ENCODE results near the gene WNT5B. TPM values are rescaled to one million over a fixed set of nuclear protein-coding genes. Genes with fewer than 3 reads are reported as not detected.
"Not testable (repeated sequence)": the region's sequence is repeated elsewhere in the genome, so short reads cannot be mapped to it uniquely, and the experiment has no call there.

Gene WNT5B
- total RNA-seq, 1 experiment from 2014 or later, result not detected

GRCh38 chr12:1598757-1599156, 30.3 kb upstream of the WNT5B start:
- DNase-seq (ENCODE audit: low spot score), result no peak

DNA sequence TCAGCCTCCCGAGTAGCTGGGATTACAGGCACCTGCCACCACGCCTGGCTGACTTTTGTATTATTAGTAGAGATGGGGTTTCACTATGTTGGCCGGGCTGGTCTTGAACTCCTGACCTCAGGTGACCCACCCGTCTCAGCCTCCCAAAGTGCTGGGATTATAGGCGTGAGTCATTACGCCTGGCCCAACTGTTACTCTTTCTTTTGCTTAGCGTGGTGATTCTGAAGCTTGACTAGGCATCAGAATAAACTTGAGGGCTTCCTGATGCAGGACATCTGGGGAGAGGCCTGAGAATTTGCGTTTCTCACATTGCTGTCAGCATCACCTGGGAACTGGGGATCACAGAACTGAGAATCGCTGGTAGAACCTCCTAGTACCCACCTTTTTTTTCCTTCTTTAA, 26.3 kb upstream of the WNT5B start:
- not testable (repeated sequence) for DNase-seq (ENCODE audit: low spot score)

DNA sequence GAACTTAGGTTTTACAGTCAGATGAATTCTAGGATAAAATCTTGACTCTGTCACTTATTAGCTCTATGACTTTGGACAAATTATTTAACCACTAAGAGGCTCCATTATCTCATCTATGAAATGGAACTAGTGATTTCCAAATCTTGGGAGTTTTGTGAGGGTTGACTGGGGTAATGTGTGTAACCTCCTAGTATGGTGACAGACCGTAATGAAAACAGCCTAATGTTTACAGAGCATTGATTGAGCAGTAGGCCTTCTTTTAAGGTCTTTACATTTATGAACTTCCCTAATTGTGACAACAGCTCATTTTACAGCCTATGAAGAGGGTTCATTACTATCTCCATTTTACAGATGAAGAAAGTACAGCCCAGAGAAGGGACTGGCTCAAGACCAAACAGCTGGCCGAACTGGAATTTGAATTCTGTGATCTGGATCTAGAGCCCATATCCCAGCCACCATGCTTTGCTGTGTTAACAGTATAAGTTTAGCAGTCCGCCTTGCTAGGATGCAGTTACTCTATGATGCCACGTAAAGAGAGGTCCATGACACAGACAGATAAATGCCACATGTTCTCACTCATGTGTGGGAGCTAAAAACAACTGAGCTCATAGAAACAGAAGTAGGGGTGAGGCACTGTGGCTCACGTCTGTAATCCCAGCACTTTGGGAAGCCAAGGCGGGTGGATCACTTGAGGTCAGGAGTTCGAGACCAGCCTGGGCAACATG, 25.6 kb upstream of the WNT5B start:
- no peak for DNase-seq (ENCODE audit: low spot score)

GRCh38 chr12:1604464-1604863, 24.6 kb upstream of the WNT5B start:
- DNase-seq (ENCODE audit: low spot score), result no peak

DNA sequence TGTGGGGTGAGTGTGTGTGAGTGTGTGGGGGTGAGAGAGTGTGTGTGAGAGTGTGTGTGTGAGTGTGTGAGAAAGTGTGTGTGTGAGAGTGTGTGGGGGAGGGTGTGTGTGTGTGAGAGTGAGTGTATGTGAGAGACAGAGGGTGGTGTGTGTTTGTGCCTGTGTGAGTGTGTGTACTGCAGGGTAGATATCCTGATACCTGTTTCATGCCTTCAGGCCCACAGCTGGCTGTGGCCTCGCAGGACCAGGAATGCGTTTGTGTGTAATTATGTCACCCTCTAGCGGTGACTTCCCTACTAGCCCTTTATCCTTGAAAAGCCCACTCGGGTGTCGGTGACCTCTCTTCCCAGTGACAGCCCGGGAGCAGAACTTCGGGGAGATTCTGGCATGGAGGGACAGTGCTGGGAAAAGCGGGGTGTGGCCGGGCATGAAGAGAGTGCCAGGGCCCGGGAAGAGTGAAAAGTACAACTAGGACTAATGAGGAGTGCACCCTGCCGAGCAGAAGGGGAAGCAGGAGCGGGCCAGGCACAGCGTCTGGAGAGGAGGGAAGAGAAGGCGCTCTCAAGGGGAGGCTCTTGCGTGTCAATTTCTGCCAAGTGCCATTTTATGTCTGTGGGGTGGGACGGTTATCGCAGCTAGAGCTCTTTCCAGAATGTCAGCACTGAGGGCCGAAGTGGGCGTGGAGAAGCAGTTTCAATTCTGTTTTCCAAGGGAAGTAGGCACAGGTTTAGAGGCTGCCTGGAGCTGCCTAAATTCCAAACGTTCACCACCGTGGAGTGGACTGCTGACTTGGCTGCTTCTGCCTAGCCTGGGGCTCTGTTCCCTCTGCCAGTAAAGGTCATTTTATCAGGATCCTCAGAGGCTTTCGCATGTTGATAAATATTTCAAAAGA, 23.7 kb upstream of the WNT5B start:
- DNase-seq (ENCODE audit: low spot score), result peak; percentile 88

DNA sequence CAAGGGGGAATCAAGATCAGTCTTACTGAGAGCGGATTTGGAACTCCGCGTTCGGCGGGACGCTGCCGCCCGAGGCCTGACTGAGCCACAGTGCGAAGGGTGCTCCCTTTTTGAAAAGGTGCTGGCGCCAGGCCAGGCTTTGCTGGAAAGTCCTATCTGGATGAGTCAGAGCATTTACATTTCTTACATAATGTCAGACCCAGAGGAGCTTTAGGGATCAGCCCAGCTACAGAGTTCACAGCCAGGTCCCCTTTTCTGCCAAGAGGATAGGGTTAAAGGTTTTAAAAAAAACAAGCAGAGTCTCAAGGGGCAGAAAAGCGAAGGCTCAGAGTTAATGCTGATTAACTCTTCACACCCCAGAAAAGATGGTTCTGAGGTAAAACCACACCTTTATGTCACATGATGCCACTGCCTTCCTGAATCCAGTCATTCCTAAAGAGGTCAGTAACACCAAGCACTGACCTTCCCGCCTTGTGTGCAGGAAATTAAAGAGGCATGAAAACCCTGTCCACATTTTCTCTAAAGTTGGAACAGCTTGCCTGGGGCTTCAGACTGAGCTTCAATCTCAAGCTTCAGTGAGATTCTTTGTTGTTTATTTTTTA, 22.9 kb upstream of the WNT5B start:
- peak; percentile 89 for DNase-seq (ENCODE audit: low spot score)

GRCh38 chr12:1607940-1608712, 20.9 kb upstream of the WNT5B start:
- no peak for DNase-seq (ENCODE audit: low spot score)

- no peak for DNase-seq (ENCODE audit: low spot score)
These were observed 20.3 kb upstream of the WNT5B start for GRCh38 chr12:1608713-1609119.

DNA sequence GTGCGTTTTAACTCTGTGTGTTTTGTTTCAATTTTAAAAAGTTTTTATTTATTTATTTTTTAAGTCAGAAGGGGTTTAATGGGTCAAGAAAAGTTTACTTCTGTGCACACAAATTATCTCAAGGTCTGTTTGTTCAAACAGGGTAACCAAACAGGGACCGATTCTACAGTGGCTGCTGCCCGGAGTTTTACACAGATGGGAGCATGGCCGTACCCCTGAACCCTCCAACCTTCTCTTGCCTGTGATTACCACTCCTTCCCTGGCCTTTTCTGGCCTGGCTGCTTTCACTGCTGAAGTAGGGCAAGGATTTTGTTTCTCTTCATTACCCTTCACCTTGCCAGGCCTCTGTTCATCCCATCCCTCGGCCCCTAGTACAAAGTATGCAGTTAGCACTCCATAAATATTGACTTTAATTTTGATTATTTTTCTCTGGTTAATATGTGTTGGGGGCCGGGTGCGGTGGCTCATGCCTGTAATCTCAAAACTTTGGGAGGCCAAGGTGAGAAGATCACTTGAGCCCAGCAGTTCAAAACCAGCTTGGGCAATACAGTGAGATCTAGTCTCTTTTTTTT, 18.9 kb upstream of the WNT5B start:
- DNase-seq (ENCODE audit: low spot score), result no peak

- no peak for DNase-seq (ENCODE audit: low spot score)
These were observed 17.0 kb upstream of the WNT5B start for GRCh38 chr12:1611803-1612572.

DNA sequence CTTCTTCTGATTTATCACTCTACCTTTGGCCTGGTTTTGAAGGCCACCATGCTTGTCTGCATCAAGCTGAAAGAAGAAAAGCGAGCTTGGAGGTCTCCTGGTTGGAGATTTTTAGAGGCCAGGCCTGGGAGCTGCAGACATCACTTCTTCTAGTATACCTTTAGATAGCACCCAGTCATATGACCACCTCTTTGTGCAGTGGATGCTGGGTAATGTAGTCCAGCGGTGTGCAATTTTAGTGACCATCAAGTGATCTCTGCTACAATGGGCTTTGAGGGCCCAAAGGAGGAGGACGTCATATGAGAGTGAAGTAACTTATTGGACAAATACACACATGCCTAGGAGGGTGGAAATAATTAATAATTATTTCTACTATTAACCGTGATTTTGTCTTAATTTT, 15.2 kb upstream of the WNT5B start:
- DNase-seq (ENCODE audit: low spot score), result no peak

- no peak for DNase-seq (ENCODE audit: low spot score)
These were observed 14.7 kb upstream of the WNT5B start for GRCh38 chr12:1614360-1614759.

- no peak for DNase-seq (ENCODE audit: low spot score)
These were observed 12.6 kb upstream of the WNT5B start for GRCh38 chr12:1616233-1617066.

DNA sequence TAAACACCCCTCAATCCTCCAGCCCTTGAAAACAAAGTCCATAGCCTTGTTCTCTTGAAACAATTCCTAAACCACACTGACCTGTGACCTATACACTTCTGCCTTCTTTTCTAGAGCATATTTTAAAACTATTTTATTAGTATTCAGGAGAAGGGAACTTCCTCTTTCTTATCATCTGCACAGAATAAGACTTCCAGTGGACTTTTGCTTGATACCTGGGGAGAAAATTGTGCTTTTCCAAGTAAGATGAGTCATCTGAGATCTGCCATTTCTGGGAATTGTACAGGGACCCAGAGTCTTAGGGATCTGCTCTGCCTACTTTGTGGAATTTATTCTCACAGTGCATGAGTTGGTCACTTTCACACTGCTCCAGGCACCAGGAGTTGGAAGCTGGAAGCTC, 10.5 kb upstream of the WNT5B start:
- no peak for DNase-seq (ENCODE audit: low spot score)

- DNase-seq (ENCODE audit: low spot score), result no peak
These were observed 9.9 kb upstream of the WNT5B start for GRCh38 chr12:1619159-1619558.

- no peak for DNase-seq (ENCODE audit: low spot score)
These were observed 9.4 kb upstream of the WNT5B start for GRCh38 chr12:1619587-1619986.

- DNase-seq (ENCODE audit: low spot score), result no peak
These were observed 8.9 kb upstream of the WNT5B start for GRCh38 chr12:1620092-1620491.

- DNase-seq (ENCODE audit: low spot score), result no peak
These were observed 6.6 kb upstream of the WNT5B start for GRCh38 chr12:1622406-1622805.

GRCh38 chr12:1629338-1630132, 504 bp downstream of the WNT5B start:
- no peak for DNase-seq (ENCODE audit: low spot score)

Data from HT-29 (cell line).